Karpas-422 (cell line): ENCODE measurements around the gene ZFHX3. TPM values are rescaled to one million over a fixed set of nuclear protein-coding genes. Genes with fewer than 3 reads are reported as not detected.

Experiments used
- DNase-seq: peaks from one replicate; pipeline ENCODE4 v3.0.0-alpha.2; 2015
- H2AFZ ChIP-seq: fragments of 200-600 bp; sonication (generic); 2 replicates; pipeline ENCODE4 v1.6.1; 2014; ENCODE audit warnings: antibody characterized with exemption, low read length, mixed read lengths
- H3K27ac ChIP-seq: fragments of 200-600 bp; sonication (generic); 2 replicates; pipeline ENCODE4 v1.5.1; 2014; ENCODE audit warnings: mild to moderate bottlenecking, low read length, moderate library complexity
- H3K27me3 ChIP-seq: fragments of 200-600 bp; sonication (generic); 2 replicates; pipeline ENCODE4 v1.6.1; 2014; ENCODE audit warnings: low read length, mixed read lengths
- H3K36me3 ChIP-seq: fragments of 200-600 bp; sonication (generic); 2 replicates; pipeline ENCODE4 v1.6.1; 2014; ENCODE audit warnings: low read length, mixed read lengths; ENCODE audit not compliant: insufficient read depth
- H3K4me1 ChIP-seq: fragments of 200-600 bp; sonication (generic); 2 replicates; pipeline ENCODE4 v1.6.1; 2014; ENCODE audit warnings: mild to moderate bottlenecking, low read length, mixed read lengths
- H3K4me2 ChIP-seq: fragments of 200-600 bp; sonication (generic); 2 replicates; pipeline ENCODE4 v1.6.1; 2014; ENCODE audit warnings: low read length, low read depth, mild to moderate bottlenecking; ENCODE audit not compliant: poor library complexity, severe bottlenecking
- H3K4me3 ChIP-seq: fragments of 200-600 bp; sonication (generic); 2 replicates; pipeline ENCODE4 v1.5.1; 2014; ENCODE audit warnings: mild to moderate bottlenecking, antibody characterized with exemption, low read length, mixed read lengths
- H3K79me2 ChIP-seq: fragments of 200-600 bp; sonication (generic); 2 replicates; pipeline ENCODE4 v1.6.1; 2014; ENCODE audit warnings: mild to moderate bottlenecking, low read length, mixed read lengths
- H3K9ac ChIP-seq: fragments of 200-600 bp; sonication (generic); 2 replicates; pipeline ENCODE4 v1.6.0; 2014; ENCODE audit warnings: low read length
- H3K9me2 ChIP-seq: fragments of 200-600 bp; sonication (generic), shearing (Covaris generic); replicated peaks from 2 replicates; pipeline ENCODE4 v1.6.0; 2014; ENCODE audit warnings: mild to moderate bottlenecking, low read length, moderate library complexity; ENCODE audit not compliant: insufficient read depth
- H3K9me3 ChIP-seq: fragments of 300-700, 200-600 bp; sonication (generic); 2 replicates; pipeline ENCODE4 v1.6.1; 2014; ENCODE audit warnings: low read length, mixed read lengths
- H4K20me1 ChIP-seq: fragments of 200-600 bp; sonication (generic); 2 replicates; pipeline ENCODE4 v1.6.1; 2014; ENCODE audit warnings: mild to moderate bottlenecking, antibody characterized with exemption, low read length, low read depth; ENCODE audit not compliant: insufficient read depth
- total RNA-seq: library from RNA; depleted of rRNA; stranded (reverse); fragments of >200 nt; shearing (Covaris generic); gene quantifications from 2 replicates; pipeline ENCODE4 v1.2.3, GENCODE V29; 2014; ENCODE audit warnings: low replicate concordance

Gene ZFHX3
- total RNA-seq, 1 experiment from 2014 or later: 0.67 TPM

DNA sequence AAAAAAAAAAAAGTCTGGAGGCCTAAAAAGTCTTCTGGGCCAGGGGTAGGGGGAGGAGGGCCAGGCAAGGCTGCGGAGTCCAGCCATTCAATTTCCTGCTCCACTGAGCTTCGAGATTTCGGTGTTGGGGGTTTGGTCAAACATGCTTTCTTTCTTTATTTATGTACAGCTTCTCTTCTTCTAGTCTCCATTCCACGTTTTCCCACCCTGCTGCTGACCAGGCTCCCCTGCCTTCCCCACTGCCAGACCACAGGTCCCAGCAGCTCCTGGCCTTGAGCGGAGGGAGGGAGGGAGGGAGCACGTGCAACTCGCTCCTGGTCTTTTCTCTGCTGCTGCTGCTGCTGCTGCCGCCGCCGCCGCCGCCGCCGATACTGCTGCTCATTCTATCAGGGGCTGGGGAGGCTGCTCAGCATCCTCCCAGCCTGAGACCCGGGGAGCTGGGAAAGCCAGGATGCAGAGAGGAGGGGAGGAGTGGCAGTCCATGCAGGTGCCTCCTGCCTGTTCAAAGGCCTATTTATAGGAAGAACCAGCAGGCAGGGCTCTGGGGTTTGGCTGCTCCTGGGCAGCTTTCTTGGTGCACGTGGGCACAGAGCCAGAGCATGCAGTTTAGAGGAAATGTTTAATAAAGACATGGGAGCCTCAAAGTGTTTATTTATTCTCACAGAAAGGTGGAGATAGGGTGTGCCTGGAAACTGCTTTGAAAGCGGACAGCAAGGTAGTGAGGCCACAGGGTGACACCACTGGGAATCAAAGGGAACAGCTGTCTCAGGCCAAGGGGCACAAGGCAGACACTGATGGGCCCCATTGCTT is 23.4 kb upstream of the ZFHX3 start:
- H3K36me3 ChIP-seq: no peaks in the 10 kb centered on the region
- no peak overlapping the region for H3K4me3 ChIP-seq
- no peaks in the 10 kb centered on the region for H3K9me2 ChIP-seq
- no peaks in the 10 kb centered on the region for H3K27me3 ChIP-seq
- H3K4me2 ChIP-seq: no peak overlapping the region
- no peak overlapping the region for H2AFZ ChIP-seq
- H3K9ac ChIP-seq: no peak overlapping the region
- H3K79me2 ChIP-seq: no peaks in the 10 kb centered on the region
- no peaks in the 10 kb centered on the region for H3K4me1 ChIP-seq
- no peaks in the 10 kb centered on the region for H3K9me3 ChIP-seq
- DNase-seq: no peak
- no peaks in the 10 kb centered on the region for H4K20me1 ChIP-seq
- H3K27ac ChIP-seq: no peak overlapping the region

DNA sequence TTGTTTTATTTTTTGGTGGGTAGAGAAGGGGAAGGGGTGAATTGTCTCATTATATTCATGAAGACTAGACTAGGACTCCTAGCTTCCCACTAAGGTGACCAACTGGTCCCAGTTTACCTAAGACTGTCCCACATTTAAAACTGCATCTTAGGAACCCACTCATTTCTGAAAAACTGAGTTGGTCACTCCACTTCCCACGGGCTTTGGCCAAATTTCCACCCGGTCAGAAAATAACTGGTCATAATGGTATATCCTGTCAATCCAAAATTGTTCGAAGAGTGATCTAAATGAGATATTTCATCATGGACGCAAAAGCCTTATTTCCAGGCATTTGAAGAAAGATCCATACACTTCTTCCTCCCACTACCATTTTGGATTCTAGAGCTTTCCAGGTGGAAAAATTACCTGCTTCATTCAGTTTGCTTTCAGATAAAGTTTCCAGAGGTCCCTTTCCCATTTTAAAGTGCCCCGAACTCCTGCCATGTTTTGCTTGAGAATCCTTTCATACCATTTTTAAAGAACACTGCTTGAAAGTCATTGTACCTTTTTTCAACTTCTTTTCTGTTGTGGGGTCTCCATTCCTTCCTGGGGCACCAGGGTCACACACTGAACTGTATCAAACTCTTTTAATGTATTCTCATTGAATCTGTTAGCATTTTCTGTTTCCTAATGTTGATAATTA is 21.8 kb upstream of the ZFHX3 start:
- no peak overlapping the region for H3K27ac ChIP-seq
- H3K9me3 ChIP-seq: no peaks in the 10 kb centered on the region
- no peaks in the 10 kb centered on the region for H3K36me3 ChIP-seq
- no peak overlapping the region for H2AFZ ChIP-seq
- H3K79me2 ChIP-seq: no peaks in the 10 kb centered on the region
- no peak for DNase-seq
- no peaks in the 10 kb centered on the region for H3K4me1 ChIP-seq
- H3K9ac ChIP-seq: no peak overlapping the region
- no peaks in the 10 kb centered on the region for H3K9me2 ChIP-seq
- H3K4me3 ChIP-seq: no peak overlapping the region
- H4K20me1 ChIP-seq: no peaks in the 10 kb centered on the region
- H3K4me2 ChIP-seq: no peak overlapping the region
- no peaks in the 10 kb centered on the region for H3K27me3 ChIP-seq

DNA sequence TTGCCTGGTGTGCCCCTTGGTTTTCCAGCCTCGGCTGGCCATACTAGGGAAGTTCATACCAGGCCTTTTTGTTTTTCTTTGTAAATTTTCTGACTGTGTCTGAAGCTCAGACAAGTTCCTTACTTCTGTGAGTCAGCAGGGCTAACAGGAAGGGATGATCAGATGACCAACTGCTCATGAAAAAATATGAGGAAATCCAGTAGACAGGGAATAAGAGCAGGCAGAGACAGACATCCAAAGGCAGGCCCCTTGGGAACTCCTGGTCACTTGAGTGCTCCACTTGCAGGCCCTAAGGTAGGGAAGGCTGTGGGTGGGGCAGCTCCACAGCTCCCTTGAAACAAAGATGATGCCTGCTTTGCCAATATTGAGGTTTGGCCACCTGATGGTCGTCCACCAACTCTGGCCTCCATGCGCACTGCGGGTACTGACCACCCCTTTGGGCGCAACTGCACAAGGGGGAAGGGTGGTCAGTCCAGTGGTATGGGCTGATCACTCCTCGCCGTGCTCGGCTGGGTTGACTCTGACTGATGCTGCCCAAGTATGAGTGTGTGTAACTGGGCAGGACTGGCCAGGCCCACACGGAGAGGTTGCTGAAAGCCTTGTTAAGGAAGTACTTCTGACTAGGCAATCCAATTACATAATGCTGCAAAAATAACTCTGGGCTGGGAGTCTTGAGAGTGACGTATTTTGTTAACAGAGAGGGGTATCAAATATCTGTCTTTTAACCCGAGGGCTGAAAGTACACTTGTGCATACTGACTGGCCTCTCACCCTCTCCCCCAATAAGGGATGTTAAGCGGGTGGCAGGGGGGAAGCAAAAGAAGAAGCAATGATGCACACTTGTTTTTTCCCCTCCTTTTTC is 20.8 kb upstream of the ZFHX3 start:
- H3K4me3 ChIP-seq: no peak overlapping the region
- H3K27ac ChIP-seq: no peak overlapping the region
- H4K20me1 ChIP-seq: no peaks in the 10 kb centered on the region
- no peaks in the 10 kb centered on the region for H3K4me1 ChIP-seq
- H3K36me3 ChIP-seq: no peaks in the 10 kb centered on the region
- no peaks in the 10 kb centered on the region for H3K9me2 ChIP-seq
- no peak for DNase-seq
- H3K27me3 ChIP-seq: no peaks in the 10 kb centered on the region
- H3K4me2 ChIP-seq: no peak overlapping the region
- no peak overlapping the region for H2AFZ ChIP-seq
- no peak overlapping the region for H3K9ac ChIP-seq
- H3K9me3 ChIP-seq: no peaks in the 10 kb centered on the region
- no peaks in the 10 kb centered on the region for H3K79me2 ChIP-seq

DNA sequence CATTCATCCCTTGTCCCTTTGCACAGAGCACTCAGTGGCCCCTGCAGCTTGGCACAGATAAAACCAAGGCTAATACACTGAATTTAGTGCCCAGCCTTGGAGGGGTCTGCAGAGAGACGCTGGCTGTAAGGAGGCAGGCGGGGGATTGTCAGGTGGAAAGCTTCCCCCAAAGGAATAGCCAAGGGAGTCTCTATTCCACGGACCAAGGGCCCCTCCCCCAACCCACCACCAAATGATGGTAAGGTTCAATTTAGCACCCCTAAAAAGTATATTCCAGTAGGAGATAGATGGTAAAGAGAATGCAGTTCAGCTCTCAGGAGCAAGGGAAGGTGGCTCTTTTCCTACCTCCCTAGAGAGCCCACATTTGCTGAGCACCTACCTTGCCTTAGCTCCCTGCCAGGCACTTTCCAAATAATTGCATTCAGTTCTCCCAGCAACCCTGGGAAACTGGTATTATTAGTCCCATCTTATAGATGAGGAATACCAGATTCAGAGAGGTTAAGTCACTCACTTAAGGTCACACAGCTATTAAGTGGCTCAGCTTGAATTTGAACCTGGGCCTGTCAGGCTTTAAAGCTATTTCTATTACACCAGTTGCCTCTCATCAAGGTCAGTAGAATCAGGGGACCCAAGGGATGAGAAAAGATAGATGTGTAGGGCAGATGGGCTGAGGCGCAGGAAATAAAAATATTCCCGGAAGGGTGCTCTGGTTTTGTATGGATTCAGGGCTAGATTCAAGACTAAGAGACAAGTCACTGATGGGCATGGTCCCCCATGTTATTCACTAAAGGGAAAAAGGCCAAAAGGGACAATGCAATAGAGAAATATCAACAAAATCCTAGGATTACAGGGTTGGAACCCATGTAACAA is 20.0 kb upstream of the ZFHX3 start:
- H3K4me3 ChIP-seq: no peak overlapping the region
- no peaks in the 10 kb centered on the region for H3K4me1 ChIP-seq
- H3K27ac ChIP-seq: no peak overlapping the region
- no peak overlapping the region for H2AFZ ChIP-seq
- no peaks in the 10 kb centered on the region for H3K79me2 ChIP-seq
- H3K4me2 ChIP-seq: no peak overlapping the region
- no peaks in the 10 kb centered on the region for H3K36me3 ChIP-seq
- no peak overlapping the region for H3K9ac ChIP-seq
- H3K27me3 ChIP-seq: no peaks in the 10 kb centered on the region
- no peaks in the 10 kb centered on the region for H3K9me3 ChIP-seq
- no peaks in the 10 kb centered on the region for H4K20me1 ChIP-seq
- no peaks in the 10 kb centered on the region for H3K9me2 ChIP-seq
- no peak for DNase-seq

DNA sequence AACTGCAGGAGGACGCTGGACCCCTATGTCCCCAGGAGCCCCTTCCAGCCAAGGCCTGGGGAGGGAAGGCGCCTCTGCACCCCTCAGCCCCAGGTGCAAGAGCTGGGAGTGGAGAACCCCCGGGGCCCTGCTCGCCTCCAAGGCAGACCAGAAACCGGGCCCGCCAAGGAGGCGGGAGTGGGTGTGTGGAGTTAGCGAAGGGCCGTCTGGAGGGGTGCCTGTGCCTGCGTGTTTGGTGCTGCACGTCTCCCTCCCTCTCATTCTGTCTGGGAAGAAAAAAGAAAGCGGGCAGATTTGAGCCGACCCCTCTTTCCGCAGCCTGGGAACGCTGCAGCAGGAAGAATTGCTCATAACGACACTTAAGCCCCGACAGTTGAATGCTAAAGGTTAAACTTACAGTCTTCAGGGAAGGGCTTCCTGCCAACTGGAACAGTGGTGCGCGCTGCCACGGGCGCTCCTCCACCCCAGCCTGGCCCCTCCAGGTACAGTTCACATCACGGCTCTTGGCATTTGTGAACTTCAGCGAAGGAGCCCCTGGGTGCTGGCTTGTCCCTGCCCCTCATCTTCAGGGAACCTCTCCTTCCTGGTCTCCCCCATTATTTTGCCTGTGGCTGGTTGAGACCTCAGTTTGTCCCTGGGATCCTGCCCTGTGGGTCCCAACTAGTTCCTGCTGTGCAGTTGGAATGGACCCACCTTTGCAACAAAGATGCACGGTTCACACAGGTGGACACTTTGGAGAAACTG is 19.2 kb upstream of the ZFHX3 start:
- Histone ChIP-seq H3K9ac (no peak overlapping the region), H3K36me3 (no peaks in the 10 kb centered on the region), H3K4me2 (no peak overlapping the region), H3K9me3 (no peaks in the 10 kb centered on the region), H3K79me2 (no peaks in the 10 kb centered on the region), H3K4me1 (no peaks in the 10 kb centered on the region), H2AFZ (no peak overlapping the region), H3K27me3 (no peaks in the 10 kb centered on the region), H3K9me2 (no peaks in the 10 kb centered on the region), H4K20me1 (no peaks in the 10 kb centered on the region), H3K27ac (no peak overlapping the region), H3K4me3 (no peak overlapping the region)
- no peak for DNase-seq

DNA sequence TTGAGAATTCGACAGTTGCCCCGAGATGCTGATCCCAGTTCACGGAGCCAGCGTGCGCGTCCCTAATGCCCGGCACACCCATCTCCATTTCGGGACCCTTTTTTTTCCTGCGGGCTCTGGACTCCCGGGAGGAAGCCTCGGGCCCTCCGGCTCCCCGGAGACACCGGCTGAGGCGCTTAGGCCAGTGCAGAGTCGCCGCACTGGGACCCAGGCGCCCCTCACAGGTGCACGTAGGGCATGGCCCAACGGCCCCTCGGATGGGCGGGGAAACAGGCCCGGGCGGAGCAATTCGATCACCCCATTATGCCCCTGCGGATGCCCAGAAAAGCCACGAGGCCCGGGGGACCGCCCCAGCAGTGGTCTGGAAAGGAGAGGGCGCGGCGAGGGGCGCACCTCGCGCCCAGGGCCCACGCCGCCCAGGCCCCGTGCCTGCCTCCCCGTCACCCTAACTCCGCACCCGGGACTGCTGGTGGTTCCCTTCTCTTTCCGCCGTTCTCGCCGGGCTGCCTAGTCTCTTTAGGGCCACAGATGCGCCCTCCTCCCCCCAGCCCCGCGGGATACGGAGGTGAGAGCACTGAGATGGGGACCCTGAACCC is 18.5 kb upstream of the ZFHX3 start:
- Histone ChIP-seq H3K79me2 (no peaks in the 10 kb centered on the region), H3K9me3 (no peaks in the 10 kb centered on the region), H3K4me3 (no peak overlapping the region), H3K27ac (no peak overlapping the region), H3K36me3 (no peaks in the 10 kb centered on the region), H3K4me2 (no peak overlapping the region), H3K4me1 (no peaks in the 10 kb centered on the region), H4K20me1 (no peaks in the 10 kb centered on the region), H3K27me3 (no peaks in the 10 kb centered on the region), H3K9me2 (no peaks in the 10 kb centered on the region), H2AFZ (no peak overlapping the region), H3K9ac (no peak overlapping the region)
- DNase-seq: no peak

DNA sequence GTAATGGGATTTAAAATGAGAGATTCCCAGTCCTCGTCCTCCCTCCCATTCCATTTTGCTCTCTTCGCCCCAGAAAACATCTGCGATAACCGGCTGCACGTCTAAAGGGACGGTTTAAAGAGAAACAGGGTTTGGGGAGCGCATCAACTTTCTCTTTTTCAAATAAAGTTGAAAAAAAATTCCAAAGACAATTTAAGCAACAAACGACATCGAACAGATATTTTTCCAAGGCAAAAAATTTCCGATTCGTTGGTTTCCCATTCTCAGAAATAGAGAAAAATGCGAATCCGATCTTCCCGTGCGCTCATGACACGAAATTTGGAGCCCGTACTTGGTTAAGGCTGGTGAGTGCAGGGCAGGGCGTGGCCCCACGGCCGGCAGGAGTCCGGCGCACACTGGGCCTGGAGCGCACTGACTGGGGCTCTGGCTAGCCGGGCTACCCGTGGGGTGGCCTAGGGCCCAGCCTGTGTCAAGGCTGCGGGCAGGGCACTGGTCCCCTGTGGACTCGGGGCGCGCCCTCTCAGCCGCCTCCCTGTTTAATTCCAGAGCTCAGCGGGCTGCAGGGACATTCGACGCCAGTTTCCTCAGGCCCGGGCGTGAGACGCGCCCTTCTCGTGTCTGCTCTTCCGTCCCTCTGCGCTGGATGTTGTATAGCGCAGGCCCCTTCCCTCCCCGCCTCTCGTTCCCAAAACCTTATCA is 17.9 kb upstream of the ZFHX3 start:
- no peak overlapping the region for H3K4me2 ChIP-seq
- no peaks in the 10 kb centered on the region for H3K9me3 ChIP-seq
- no peak for DNase-seq
- H3K4me3 ChIP-seq: no peak overlapping the region
- no peaks in the 10 kb centered on the region for H3K36me3 ChIP-seq
- H3K27me3 ChIP-seq: no peaks in the 10 kb centered on the region
- no peaks in the 10 kb centered on the region for H3K79me2 ChIP-seq
- no peaks in the 10 kb centered on the region for H3K4me1 ChIP-seq
- H3K9ac ChIP-seq: no peak overlapping the region
- no peak overlapping the region for H2AFZ ChIP-seq
- H3K27ac ChIP-seq: no peak overlapping the region
- no peaks in the 10 kb centered on the region for H3K9me2 ChIP-seq
- no peaks in the 10 kb centered on the region for H4K20me1 ChIP-seq
